ENCODE measurements around the gene ADAM10.
A peak's percentile ranks its signal among the peaks of the same experiment; 100 is the strongest.

The ADAM10 gene

GRCh38 chr15:58574631-58575030, 174.9 kb downstream of the ADAM10 start:
- no peak overlapping the region for H3K27ac ChIP-seq (replicated peaks)
- no peaks in the 10 kb centered on the region for H3K27me3 ChIP-seq (ENCODE audit: insufficient read depth, poor library complexity, severe bottlenecking)
- DNase-seq (ENCODE audit: low read depth in 1 of 2, low spot score in 1 of 2), result peak in 1 of 2 experiments; percentile 9
- peak; percentile 58 for TF ChIP-seq SPI1 (IDR thresholded peaks at IDR 0.05; ENCODE audit: borderline replicate concordance, low read depth)
- no peak for TF ChIP-seq GABPA (IDR thresholded peaks at IDR 0.05; ENCODE audit: low read depth)
- no peak overlapping the region for H3K4me3 ChIP-seq (replicated peaks; ENCODE audit: insufficient read depth, low read length)

- no peak overlapping the region for H3K4me3 ChIP-seq (replicated peaks; ENCODE audit: insufficient read depth, low read length)
- no peak for DNase-seq (ENCODE audit: low read depth in 1 of 2, low spot score in 1 of 2)
- H3K27me3 ChIP-seq (ENCODE audit: insufficient read depth, poor library complexity, severe bottlenecking), result no peaks in the 10 kb centered on the region
- TF ChIP-seq POLR2AphosphoS5 (IDR thresholded peaks at IDR 0.05; ENCODE audit: low read depth), result no peak
- TF ChIP-seq REST (IDR thresholded peaks at IDR 0.05; ENCODE audit: insufficient replicate concordance, low read depth), result no peak
- TF ChIP-seq CTCF (IDR thresholded peaks at IDR 0.05; ENCODE audit: insufficient read depth, low read length), result no peak
- no peak for TF ChIP-seq SPI1 (IDR thresholded peaks at IDR 0.05; ENCODE audit: borderline replicate concordance, low read depth)
- TF ChIP-seq GABPA (IDR thresholded peaks at IDR 0.05; ENCODE audit: low read depth), result no peak
- H3K27ac ChIP-seq (replicated peaks), result no peak overlapping the region
Observed at GRCh38 chr15:58573270-58573669, 176.2 kb downstream of the ADAM10 start.

- no peak for TF ChIP-seq SPI1 (IDR thresholded peaks at IDR 0.05; ENCODE audit: borderline replicate concordance, low read depth)
- no peak for TF ChIP-seq GABPA (IDR thresholded peaks at IDR 0.05; ENCODE audit: low read depth)
- TF ChIP-seq REST (IDR thresholded peaks at IDR 0.05; ENCODE audit: insufficient replicate concordance, low read depth), result no peak
- TF ChIP-seq CTCF (IDR thresholded peaks at IDR 0.05; ENCODE audit: insufficient read depth, low read length), result no peak
- no peak for TF ChIP-seq POLR2AphosphoS5 (IDR thresholded peaks at IDR 0.05; ENCODE audit: low read depth)
- no peak for DNase-seq (ENCODE audit: low read depth in 1 of 2, low spot score in 1 of 2)
- Histone ChIP-seq H3K27me3 (ENCODE audit: insufficient read depth, poor library complexity, severe bottlenecking) (no peaks in the 10 kb centered on the region), H3K27ac (replicated peaks) (no peak overlapping the region), H3K4me3 (replicated peaks; ENCODE audit: insufficient read depth, low read length) (no peak overlapping the region)
Observed at GRCh38 chr15:58572521-58572920, 177.0 kb downstream of the ADAM10 start.

GRCh38 chr15:58571491-58571890, 178.0 kb downstream of the ADAM10 start:
- no peak overlapping the region for H3K27ac ChIP-seq (replicated peaks)
- H3K4me3 ChIP-seq (replicated peaks; ENCODE audit: insufficient read depth, low read length), result no peak overlapping the region
- DNase-seq (ENCODE audit: low read depth in 1 of 2, low spot score in 1 of 2), result no peak
- H3K27me3 ChIP-seq (ENCODE audit: insufficient read depth, poor library complexity, severe bottlenecking), result no peaks in the 10 kb centered on the region
- TF ChIP-seq REST (IDR thresholded peaks at IDR 0.05; ENCODE audit: insufficient replicate concordance, low read depth) (no peak), GABPA (IDR thresholded peaks at IDR 0.05; ENCODE audit: low read depth) (no peak), SPI1 (IDR thresholded peaks at IDR 0.05; ENCODE audit: borderline replicate concordance, low read depth) (no peak), POLR2AphosphoS5 (IDR thresholded peaks at IDR 0.05; ENCODE audit: low read depth) (no peak), CTCF (IDR thresholded peaks at IDR 0.05; ENCODE audit: insufficient read depth, low read length) (no peak)

All from HL-60 (cell line).